Measurements from ENCODE around the gene CEP170B. TPM values are rescaled to one million over a fixed set of nuclear protein-coding genes. Genes with fewer than 3 reads are reported as not detected.
"Not testable (repeated sequence)": the region's sequence is repeated elsewhere in the genome, so short reads cannot be mapped to it uniquely, and the experiment has no call there.

Gene CEP170B
- total RNA-seq, 1 donor from 2014 or later: 30.3 TPM

- intact Hi-C loops (cut with DNase I): no loop called here
- no peaks in the 10 kb centered on the region for H3K9me3 ChIP-seq
- no peak overlapping the region for H3K27ac ChIP-seq
- peaks cover 16% of the 10 kb centered on the region for H3K4me1 ChIP-seq
- DNase-seq (peak; percentile 96), ATAC-seq (peak; percentile 96)
- no peaks in the 10 kb centered on the region for H3K36me3 ChIP-seq
- TF ChIP-seq, protein P1, sequence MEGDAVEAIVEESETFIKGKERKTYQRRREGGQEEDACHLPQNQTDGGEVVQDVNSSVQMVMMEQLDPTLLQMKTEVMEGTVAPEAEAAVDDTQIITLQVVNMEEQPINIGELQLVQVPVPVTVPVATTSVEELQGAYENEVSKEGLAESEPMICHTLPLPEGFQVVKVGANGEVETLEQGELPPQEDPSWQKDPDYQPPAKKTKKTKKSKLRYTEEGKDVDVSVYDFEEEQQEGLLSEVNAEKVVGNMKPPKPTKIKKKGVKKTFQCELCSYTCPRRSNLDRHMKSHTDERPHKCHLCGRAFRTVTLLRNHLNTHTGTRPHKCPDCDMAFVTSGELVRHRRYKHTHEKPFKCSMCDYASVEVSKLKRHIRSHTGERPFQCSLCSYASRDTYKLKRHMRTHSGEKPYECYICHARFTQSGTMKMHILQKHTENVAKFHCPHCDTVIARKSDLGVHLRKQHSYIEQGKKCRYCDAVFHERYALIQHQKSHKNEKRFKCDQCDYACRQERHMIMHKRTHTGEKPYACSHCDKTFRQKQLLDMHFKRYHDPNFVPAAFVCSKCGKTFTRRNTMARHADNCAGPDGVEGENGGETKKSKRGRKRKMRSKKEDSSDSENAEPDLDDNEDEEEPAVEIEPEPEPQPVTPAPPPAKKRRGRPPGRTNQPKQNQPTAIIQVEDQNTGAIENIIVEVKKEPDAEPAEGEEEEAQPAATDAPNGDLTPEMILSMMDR (IDR thresholded peaks at IDR 0.05): peak; percentile 69
- H3K4me3 ChIP-seq: peak overlapping the region; percentile 64
- H3K27me3 ChIP-seq: no peaks in the 10 kb centered on the region
Measured at GRCh38 chr14:104826189-104826860, 38.7 kb upstream of the CEP170B start.

GRCh38 chr14:104826861-104827176 lies 38.2 kb upstream of the CEP170B start:
- intact Hi-C loops (cut with DNase I): no loop called here
- Histone ChIP-seq H3K27me3 (no peaks in the 10 kb centered on the region), H3K9me3 (no peaks in the 10 kb centered on the region), H3K4me3 (peak overlapping the region; percentile 64), H3K4me1 (peaks cover 16% of the 10 kb centered on the region), H3K27ac (no peak overlapping the region), H3K36me3 (no peaks in the 10 kb centered on the region)
- TF ChIP-seq, protein P1 (IDR thresholded peaks at IDR 0.05): no peak
- ATAC-seq (no peak), DNase-seq (no peak)

- DNase-seq (peak; percentile 81), ATAC-seq (peak; percentile 62)
- no peaks in the 10 kb centered on the region for H3K9me3 ChIP-seq
- TF ChIP-seq, protein P1 (IDR thresholded peaks at IDR 0.05): peak; percentile 46
- H3K27ac ChIP-seq: no peak overlapping the region
- peak overlapping the region; percentile 64 for H3K4me3 ChIP-seq
- intact Hi-C loops (cut with DNase I): no loop called here
- H3K27me3 ChIP-seq: no peaks in the 10 kb centered on the region
- H3K36me3 ChIP-seq: no peaks in the 10 kb centered on the region
- peaks cover 16% of the 10 kb centered on the region for H3K4me1 ChIP-seq
Measured at GRCh38 chr14:104827177-104828055, 37.7 kb upstream of the CEP170B start.

DNA sequence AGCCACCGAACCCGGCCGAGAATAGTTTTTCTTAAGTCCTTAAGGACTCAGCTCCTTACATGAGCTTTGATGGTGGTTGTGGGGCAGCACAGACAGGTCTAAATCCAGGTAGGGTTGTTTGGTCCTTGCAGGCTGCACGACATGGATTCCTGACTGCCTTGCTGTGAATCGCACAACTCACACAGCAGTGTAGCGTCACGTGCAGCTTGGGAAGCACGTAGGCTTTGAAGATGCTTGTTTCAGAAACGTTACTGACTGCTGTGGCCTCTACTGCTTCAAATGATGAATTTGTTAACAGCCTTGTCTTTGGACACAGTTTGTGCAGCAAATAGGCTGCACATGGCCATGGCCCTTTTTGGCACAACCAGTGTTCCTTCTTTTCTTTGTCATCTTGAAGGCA lies 34.3 kb upstream of the CEP170B start:
- Histone ChIP-seq H3K9me3 (no peaks in the 10 kb centered on the region), H3K4me1 (peaks cover 13% of the 10 kb centered on the region), H3K4me3 (no peak overlapping the region), H3K27ac (no peak overlapping the region), H3K27me3 (no peaks in the 10 kb centered on the region), H3K36me3 (no peaks in the 10 kb centered on the region)
- TF ChIP-seq, protein P1 (IDR thresholded peaks at IDR 0.05): no peak
- DNase-seq (peak; percentile 46), ATAC-seq (no peak)
- intact Hi-C loops (cut with DNase I): no loop called here

- H3K4me3 ChIP-seq; H3K9me3 ChIP-seq; H3K27ac ChIP-seq; H3K36me3 ChIP-seq; H3K27me3 ChIP-seq; intact Hi-C loops (cut with DNase I); ATAC-seq; H3K4me1 ChIP-seq: not testable (repeated sequence)
- peak; percentile 11 for DNase-seq
Measured at GRCh38 chr14:104836171-104836935, 28.7 kb upstream of the CEP170B start.

Data from upper lobe of right lung (tissue), 1 donor.